ENCODE data around the gene LDLR. TPM values are rescaled to one million over a fixed set of nuclear protein-coding genes. Genes with fewer than 3 reads are reported as not detected.

Gene LDLR
- 100 to 1,000 TPM; 234 to 270 TPM for total RNA-seq

GRCh38 chr19:11089254-11090013 lies at the start of gene LDLR:
Gene LDLR (plus strand): TSS chr19:11089463. CDS start chr19:11089549, 86 bp downstream.

GRCh38 chr19:11155373-11156120 lies 66.3 kb downstream of the LDLR start, which contains the start of gene SPC24:
Gene SPC24 (minus strand): TSS chr19:11155782. CDS start chr19:11155776, 6 bp downstream.

Other genes starting within 250 kb of the LDLR start
- gene C19orf38, start 241.0 kb upstream of the LDLR start, total RNA-seq = under 1 TPM; 0.33 to 0.69 TPM
- gene CARM1, start 217.9 kb upstream of the LDLR start, total RNA-seq = 10 to 100 TPM; 26.8 to 41.6 TPM
- 10 to 100 TPM; 44.6 to 53.7 TPM for gene YIPF2, start 160.8 kb upstream of the LDLR start, total RNA-seq
- gene TIMM29, start 160.7 kb upstream of the LDLR start, total RNA-seq = 10 to 100 TPM; 27.5 to 29.0 TPM
- gene SMARCA4, start 128.4 kb upstream of the LDLR start, total RNA-seq = 100 to 1,000 TPM in 1 of 2 donors, 10 to 100 TPM in 1; 64.7 to 105 TPM
- gene SPC24, start 66.3 kb downstream of the LDLR start, total RNA-seq = 10 to 100 TPM; 28.6 to 55.9 TPM
- 10 to 100 TPM; 66.1 to 70.9 TPM for gene KANK2, start 108.1 kb downstream of the LDLR start, total RNA-seq
- gene ANGPTL8, start 150.2 kb downstream of the LDLR start, total RNA-seq = not detected
- 1 to 10 TPM; 5.7 to 7.6 TPM for gene DOCK6, start 173.1 kb downstream of the LDLR start, total RNA-seq
- not detected for gene TSPAN16, start 206.7 kb downstream of the LDLR start, total RNA-seq

Data from melanocyte of skin (primary cell).